BLaER1 treated with 17β-estradiol and CSF1 and Interleukin-3, amounts not matched to agents 10 nM and 100 nM (cell line): ENCODE measurements around the gene TENM3.
A peak's percentile ranks its signal among the peaks of the same experiment; 100 is the strongest.

Experiments used
- H3K27ac ChIP-seq, 11 experiments: shearing (Covaris generic); formaldehyde crosslinking; 2 replicates each; pipeline ENCODE4 v1.8.1; 2022
- H3K27me3 ChIP-seq, 11 experiments: shearing (Covaris generic); formaldehyde crosslinking; 2 replicates each; pipeline ENCODE4 v1.8.1; 2022
- H3K36me3 ChIP-seq, 11 experiments: shearing (Covaris generic); formaldehyde crosslinking; 2 replicates each; pipeline ENCODE4 v1.8.1; 2022
- H3K4me1 ChIP-seq, 10 experiments: shearing (Covaris generic); formaldehyde crosslinking; 2 replicates each; pipeline ENCODE4 v1.8.1; 2022
- H3K4me2 ChIP-seq, 11 experiments: shearing (Covaris generic); formaldehyde crosslinking; 2 replicates each; pipeline ENCODE4 v1.8.1; 2022
- H3K4me3 ChIP-seq, 10 experiments: shearing (Covaris generic); formaldehyde crosslinking; 2 replicates each; pipeline ENCODE4 v1.8.1; 2022
- H3K9ac ChIP-seq, 11 experiments: shearing (Covaris generic); formaldehyde crosslinking; 2 replicates each; pipeline ENCODE4 v1.8.1; 2022
- H3K9me3 ChIP-seq, 11 experiments: shearing (Covaris generic); formaldehyde crosslinking; replicated peaks in 1 of 11; 2 replicates each; pipeline ENCODE4 v1.8.1; 2022
- H4K20me1 ChIP-seq, 11 experiments: shearing (Covaris generic); formaldehyde crosslinking; 2 replicates each; pipeline ENCODE4 v1.8.1; 2022
- Cebpa-rat ChIP-seq, 11 experiments: shearing (Covaris generic); IDR thresholded peaks; 2 replicates each; pipeline ENCODE4 v1.8.1; 2022

Gene TENM3

GRCh38 chr4:182746876-182747275 lies 503.7 kb downstream of the TENM3 start:
- H4K20me1 ChIP-seq, result no peaks in the 10 kb centered on the region
- peaks cover 14 to 20% (median 17%) of the 10 kb centered on the region in 11 experiments for H3K9me3 ChIP-seq
- no peak for TF ChIP-seq Cebpa-rat (IDR thresholded peaks at IDR 0.05)
- peaks cover 0 to 14% (median 5%) of the 10 kb centered on the region in 10 experiments; a peak in 8 of 20 replicates for H3K4me1 ChIP-seq
- no peak overlapping the region for H3K4me3 ChIP-seq
- H3K9ac ChIP-seq, result no peak overlapping the region
- H3K27ac ChIP-seq, result no peak overlapping the region
- peaks cover 0 to 34% (median 13%) of the 10 kb centered on the region in 11 experiments; a peak in 11 of 22 replicates for H3K36me3 ChIP-seq
- H3K27me3 ChIP-seq, result no peaks in the 10 kb centered on the region
- H3K4me2 ChIP-seq, result no peak overlapping the region

GRCh38 chr4:182748283-182748682 lies 505.1 kb downstream of the TENM3 start:
- no peak for TF ChIP-seq Cebpa-rat (IDR thresholded peaks at IDR 0.05)

GRCh38 chr4:182748949-182749348 lies 505.7 kb downstream of the TENM3 start:
- no peak overlapping the region for H3K27ac ChIP-seq
- H3K9ac ChIP-seq, result no peak overlapping the region
- no peaks in the 10 kb centered on the region for H3K27me3 ChIP-seq
- H3K36me3 ChIP-seq, result peaks cover 2 to 38% (median 19%) of the 10 kb centered on the region in 11 experiments; a peak in 15 of 22 replicates
- no peak for TF ChIP-seq Cebpa-rat (IDR thresholded peaks at IDR 0.05)
- no peaks in the 10 kb centered on the region for H4K20me1 ChIP-seq
- H3K4me2 ChIP-seq, result peak overlapping the region in 4 of 11 experiments; percentile 4 to 34 (median 26); a peak in 3 of 22 replicates
- no peak overlapping the region for H3K4me3 ChIP-seq
- H3K4me1 ChIP-seq, result peaks cover 0 to 14% (median 5%) of the 10 kb centered on the region in 10 experiments; a peak in 8 of 20 replicates
- H3K9me3 ChIP-seq, result peaks cover 14 to 23% (median 18%) of the 10 kb centered on the region in 11 experiments

More at GRCh38 chr4:182748283-182748682, 505.1 kb downstream of the TENM3 start:
- Histone ChIP-seq H3K4me1 (peaks cover 0 to 14% (median 5%) of the 10 kb centered on the region in 10 experiments; a peak in 8 of 20 replicates), H3K27me3 (no peaks in the 10 kb centered on the region), H4K20me1 (no peaks in the 10 kb centered on the region), H3K4me3 (no peak overlapping the region), H3K9me3 (peaks cover 14 to 23% (median 18%) of the 10 kb centered on the region in 11 experiments), H3K27ac (no peak overlapping the region), H3K4me2 (peak overlapping the region in 3 of 11 experiments; percentile 4 to 34 (median 30); a peak in 1 of 22 replicates), H3K36me3 (peaks cover 1 to 37% (median 16%) of the 10 kb centered on the region in 11 experiments; a peak in 12 of 22 replicates), H3K9ac (no peak overlapping the region)

GRCh38 chr4:182749667-182750167 lies 506.5 kb downstream of the TENM3 start:
- H4K20me1 ChIP-seq, result no peaks in the 10 kb centered on the region
- no peak for TF ChIP-seq Cebpa-rat (IDR thresholded peaks at IDR 0.05)
- H3K9me3 ChIP-seq, result peaks cover 19 to 30% (median 25%) of the 10 kb centered on the region in 11 experiments
- peaks cover 10 to 42% (median 27%) of the 10 kb centered on the region in 11 experiments; a peak in 20 of 22 replicates for H3K36me3 ChIP-seq
- H3K27me3 ChIP-seq, result no peaks in the 10 kb centered on the region
- H3K4me2 ChIP-seq, result 0 out of 22 replicates have a peak overlapping the region, but pooled peaks of 2 of the 11 experiments have one; percentile 15 to 30
- H3K4me3 ChIP-seq, result no peak overlapping the region
- H3K27ac ChIP-seq, result no peak overlapping the region
- H3K4me1 ChIP-seq, result peaks cover 0 to 14% (median 5%) of the 10 kb centered on the region in 10 experiments; a peak in 8 of 20 replicates
- H3K9ac ChIP-seq, result no peak overlapping the region

- H3K27ac ChIP-seq, result no peak overlapping the region
- no peaks in the 10 kb centered on the region for H3K27me3 ChIP-seq
- TF ChIP-seq Cebpa-rat (IDR thresholded peaks at IDR 0.05), result no peak
- H3K4me3 ChIP-seq, result no peak overlapping the region
- H3K9me3 ChIP-seq, result peaks cover 3 to 34% (median 21%) of the 10 kb centered on the region in 11 experiments; a peak in 16 of 22 replicates
- H3K9ac ChIP-seq, result no peak overlapping the region
- no peak overlapping the region for H3K4me2 ChIP-seq
- H3K36me3 ChIP-seq, result peaks cover 13 to 41% (median 25%) of the 10 kb centered on the region in 11 experiments; a peak in 20 of 22 replicates
- peaks cover 0 to 14% (median 5%) of the 10 kb centered on the region in 10 experiments; a peak in 8 of 20 replicates for H3K4me1 ChIP-seq
- H4K20me1 ChIP-seq, result no peaks in the 10 kb centered on the region
Observed at GRCh38 chr4:182752158-182752910, 509.1 kb downstream of the TENM3 start.

- H3K27me3 ChIP-seq, result no peaks in the 10 kb centered on the region
- no peak overlapping the region for H3K4me3 ChIP-seq
- TF ChIP-seq Cebpa-rat (IDR thresholded peaks at IDR 0.05), result no peak
- H3K36me3 ChIP-seq, result peaks cover 13 to 41% (median 25%) of the 10 kb centered on the region in 11 experiments; a peak in 20 of 22 replicates
- H3K4me1 ChIP-seq, result peaks cover 0 to 10% (median 2%) of the 10 kb centered on the region in 10 experiments; a peak in 13 of 20 replicates
- no peak overlapping the region for H3K4me2 ChIP-seq
- H3K27ac ChIP-seq, result no peak overlapping the region
- H3K9me3 ChIP-seq, result peaks cover 3 to 43% (median 28%) of the 10 kb centered on the region in 11 experiments; a peak in 19 of 22 replicates
- H3K9ac ChIP-seq, result no peak overlapping the region
- H4K20me1 ChIP-seq, result no peaks in the 10 kb centered on the region
Observed at GRCh38 chr4:182754895-182755294, 511.7 kb downstream of the TENM3 start.

GRCh38 chr4:182756161-182756690 lies 513.0 kb downstream of the TENM3 start:
- Histone ChIP-seq H3K9me3 (peaks cover 3 to 43% (median 28%) of the 10 kb centered on the region in 11 experiments; a peak in 19 of 22 replicates), H3K4me2 (no peak overlapping the region), H3K27me3 (no peaks in the 10 kb centered on the region), H3K27ac (no peak overlapping the region), H3K9ac (no peak overlapping the region), H4K20me1 (no peaks in the 10 kb centered on the region), H3K4me1 (peaks cover 0 to 24% (median 15%) of the 10 kb centered on the region in 10 experiments; a peak in 13 of 20 replicates), H3K4me3 (no peak overlapping the region), H3K36me3 (peaks cover 13 to 41% (median 25%) of the 10 kb centered on the region in 11 experiments; a peak in 20 of 22 replicates)
- TF ChIP-seq Cebpa-rat (IDR thresholded peaks at IDR 0.05), result no peak

- no peaks in the 10 kb centered on the region for H3K27me3 ChIP-seq
- peak overlapping the region in 1 of 11 experiments; percentile 15; a peak in 1 of 22 replicates for H3K4me2 ChIP-seq
- no peak overlapping the region for H3K27ac ChIP-seq
- peaks cover 0 to 41% (median 22%) of the 10 kb centered on the region in 10 experiments; a peak in 13 of 20 replicates for H3K4me1 ChIP-seq
- peaks cover 13 to 35% (median 22%) of the 10 kb centered on the region in 11 experiments; a peak in 20 of 22 replicates for H3K36me3 ChIP-seq
- no peak overlapping the region for H3K9ac ChIP-seq
- H3K9me3 ChIP-seq, result peaks cover 3 to 43% (median 28%) of the 10 kb centered on the region in 11 experiments; a peak in 19 of 22 replicates
- no peak for TF ChIP-seq Cebpa-rat (IDR thresholded peaks at IDR 0.05)
- no peaks in the 10 kb centered on the region for H4K20me1 ChIP-seq
- no peak overlapping the region for H3K4me3 ChIP-seq
Observed at GRCh38 chr4:182758273-182758672, 515.1 kb downstream of the TENM3 start.
